Measurements from ENCODE around the gene CDR2. TPM values are rescaled to one million over a fixed set of nuclear protein-coding genes. Genes with fewer than 3 reads are reported as not detected.

The CDR2 gene
- total and polyA plus RNA-seq, 11 donors = 3.7 to 12.4 (median 6.0) TPM

DNA sequence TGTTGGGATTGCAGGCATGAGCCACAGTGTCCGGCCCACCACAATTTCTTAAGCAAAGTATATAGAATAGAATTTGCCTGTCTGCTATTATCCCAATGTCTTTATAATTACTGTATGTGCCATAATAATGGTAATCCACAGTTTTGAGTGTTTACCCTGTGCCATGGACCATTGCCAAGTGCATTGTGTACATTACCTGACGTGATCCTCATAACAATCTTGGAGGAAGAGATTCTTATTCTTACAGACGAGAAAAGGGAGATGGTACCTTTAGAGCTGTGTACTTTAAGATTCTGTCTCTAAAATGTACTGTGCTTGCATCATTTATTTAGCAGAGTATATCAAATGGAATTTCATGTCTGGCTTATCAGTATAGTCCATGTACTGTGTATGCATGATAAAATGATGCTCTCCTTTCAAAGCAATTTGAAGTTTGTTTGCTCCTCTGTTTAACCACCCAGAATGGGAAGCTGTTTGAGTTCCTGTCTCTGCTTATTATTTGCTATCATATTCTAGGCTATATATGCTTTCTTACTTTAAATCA is 13.8 kb upstream of the CDR2 start:
- peaks cover 0 to 8% (median 1%) of the 10 kb centered on the region in 12 donors for H3K4me1 ChIP-seq
- no peak for ATAC-seq
- no peaks in the 10 kb centered on the region for H3K9me3 ChIP-seq
- DNase-seq = no peak
- no peaks in the 10 kb centered on the region for H3K27me3 ChIP-seq
- intact Hi-C loops (cut with DNase I) = no loop called here
- 93 to 97% (median 94%) methylated on average over 3 of the region's 3 CpGs for WGBS, 4 donors
- no peak overlapping the region for H3K27ac ChIP-seq
- H3K4me3 ChIP-seq = no peak overlapping the region
- TF ChIP-seq, protein P1, sequence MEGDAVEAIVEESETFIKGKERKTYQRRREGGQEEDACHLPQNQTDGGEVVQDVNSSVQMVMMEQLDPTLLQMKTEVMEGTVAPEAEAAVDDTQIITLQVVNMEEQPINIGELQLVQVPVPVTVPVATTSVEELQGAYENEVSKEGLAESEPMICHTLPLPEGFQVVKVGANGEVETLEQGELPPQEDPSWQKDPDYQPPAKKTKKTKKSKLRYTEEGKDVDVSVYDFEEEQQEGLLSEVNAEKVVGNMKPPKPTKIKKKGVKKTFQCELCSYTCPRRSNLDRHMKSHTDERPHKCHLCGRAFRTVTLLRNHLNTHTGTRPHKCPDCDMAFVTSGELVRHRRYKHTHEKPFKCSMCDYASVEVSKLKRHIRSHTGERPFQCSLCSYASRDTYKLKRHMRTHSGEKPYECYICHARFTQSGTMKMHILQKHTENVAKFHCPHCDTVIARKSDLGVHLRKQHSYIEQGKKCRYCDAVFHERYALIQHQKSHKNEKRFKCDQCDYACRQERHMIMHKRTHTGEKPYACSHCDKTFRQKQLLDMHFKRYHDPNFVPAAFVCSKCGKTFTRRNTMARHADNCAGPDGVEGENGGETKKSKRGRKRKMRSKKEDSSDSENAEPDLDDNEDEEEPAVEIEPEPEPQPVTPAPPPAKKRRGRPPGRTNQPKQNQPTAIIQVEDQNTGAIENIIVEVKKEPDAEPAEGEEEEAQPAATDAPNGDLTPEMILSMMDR (IDR thresholded peaks at IDR 0.05) = no peak
- TF ChIP-seq POLR2A (IDR thresholded peaks at IDR 0.05) = no peak
- no peaks in the 10 kb centered on the region for H3K36me3 ChIP-seq

DNA sequence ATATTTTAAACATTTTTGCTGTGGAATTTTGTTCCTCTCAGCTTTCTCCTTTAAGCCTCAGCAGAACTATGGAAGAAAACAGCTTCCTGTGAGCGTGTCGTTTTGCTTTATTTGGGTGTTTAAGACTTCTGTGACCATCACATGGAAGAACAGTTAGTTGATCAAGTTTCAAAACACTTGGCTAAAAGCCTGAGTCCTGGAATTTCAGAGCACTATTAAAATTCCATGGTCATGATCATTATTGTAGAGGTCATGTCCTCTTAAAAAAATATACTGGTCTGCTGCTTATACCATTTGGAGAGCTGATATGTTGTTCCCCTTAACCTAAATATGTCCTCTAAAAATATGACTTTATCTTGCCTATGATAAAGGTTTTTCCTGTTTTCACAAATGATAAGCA is 12.6 kb upstream of the CDR2 start:
- Histone ChIP-seq H3K27me3 (no peaks in the 10 kb centered on the region), H3K4me3 (no peak overlapping the region), H3K36me3 (no peaks in the 10 kb centered on the region), H3K4me1 (peaks cover 0 to 8% (median 1%) of the 10 kb centered on the region in 12 donors), H3K27ac (peak overlapping the region in 1 of 12 donors; percentile 19), H3K9me3 (no peaks in the 10 kb centered on the region)
- ATAC-seq (no peak), DNase-seq (no peak)
- 45 to 58% (median 47%) methylated on average over 2 of the region's 2 CpGs for WGBS, 4 donors
- intact Hi-C loops (cut with DNase I) = no loop called here
- TF ChIP-seq POLR2A (IDR thresholded peaks at IDR 0.05) = no peak
- TF ChIP-seq, protein P1 (IDR thresholded peaks at IDR 0.05) = no peak

GRCh38 chr16:22385196-22385595 is 10.8 kb upstream of the CDR2 start:
- no peak for DNase-seq
- Histone ChIP-seq H3K27ac (no peak overlapping the region), H3K27me3 (no peaks in the 10 kb centered on the region), H3K36me3 (no peaks in the 10 kb centered on the region), H3K4me1 (peaks cover 0 to 10% (median 4%) of the 10 kb centered on the region in 12 donors), H3K9me3 (no peaks in the 10 kb centered on the region), H3K4me3 (no peak overlapping the region)
- intact Hi-C loops (cut with DNase I) = no loop called here
- 86 to 90% (median 86%) methylated on average over 3 of the region's 3 CpGs for WGBS, 4 donors
- no peak for ATAC-seq
- no peak for TF ChIP-seq POLR2A (IDR thresholded peaks at IDR 0.05)
- TF ChIP-seq, protein P1 (IDR thresholded peaks at IDR 0.05) = no peak

DNA sequence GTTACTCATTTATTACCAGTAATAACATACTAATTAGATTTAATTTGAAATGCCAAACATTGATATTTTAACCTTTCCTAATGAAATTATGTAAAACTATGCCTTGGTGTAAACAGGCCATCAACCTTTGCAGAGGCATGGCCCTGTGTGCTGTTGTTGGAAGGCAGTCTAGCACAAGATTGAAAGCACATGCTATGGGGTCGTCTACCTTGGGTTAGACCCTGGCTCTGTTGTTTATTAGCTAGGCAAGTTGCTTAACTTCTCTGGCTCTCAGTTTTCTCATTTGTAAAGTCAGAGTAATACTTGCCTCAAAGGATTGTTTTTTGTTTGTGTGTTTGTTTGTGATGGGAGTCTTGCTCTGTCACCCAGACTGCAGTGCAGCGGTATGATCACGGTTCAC is 9.4 kb upstream of the CDR2 start:
- 96 to 98% (median 97%) methylated on average over 3 of the region's 3 CpGs for WGBS, 4 donors
- H3K4me3 ChIP-seq = no peak overlapping the region
- no peaks in the 10 kb centered on the region for H3K36me3 ChIP-seq
- H3K27ac ChIP-seq = no peak overlapping the region
- H3K9me3 ChIP-seq = no peaks in the 10 kb centered on the region
- H3K27me3 ChIP-seq = no peaks in the 10 kb centered on the region
- peaks cover 0 to 10% (median 4%) of the 10 kb centered on the region in 12 donors for H3K4me1 ChIP-seq
- intact Hi-C loops (cut with DNase I) = no loop called here
- DNase-seq = no peak
- ATAC-seq = no peak
- no peak for TF ChIP-seq POLR2A (IDR thresholded peaks at IDR 0.05)
- TF ChIP-seq, protein P1 (IDR thresholded peaks at IDR 0.05) = no peak

Measured in heart left ventricle (tissue), 16 donors.